Ecto neural progenitor cell (in vitro differentiated cells): ENCODE data around the gene CCDC144A.
"Not testable (repeated sequence)": the region's sequence is repeated elsewhere in the genome, so short reads cannot be mapped to it uniquely, and the experiment has no call there.

Experiments used
- DNase-seq: peaks from one replicate; pipeline ENCODE4 v3.0.0-alpha.2; 2018; ENCODE audit warnings: low spot score

The CCDC144A gene

DNA sequence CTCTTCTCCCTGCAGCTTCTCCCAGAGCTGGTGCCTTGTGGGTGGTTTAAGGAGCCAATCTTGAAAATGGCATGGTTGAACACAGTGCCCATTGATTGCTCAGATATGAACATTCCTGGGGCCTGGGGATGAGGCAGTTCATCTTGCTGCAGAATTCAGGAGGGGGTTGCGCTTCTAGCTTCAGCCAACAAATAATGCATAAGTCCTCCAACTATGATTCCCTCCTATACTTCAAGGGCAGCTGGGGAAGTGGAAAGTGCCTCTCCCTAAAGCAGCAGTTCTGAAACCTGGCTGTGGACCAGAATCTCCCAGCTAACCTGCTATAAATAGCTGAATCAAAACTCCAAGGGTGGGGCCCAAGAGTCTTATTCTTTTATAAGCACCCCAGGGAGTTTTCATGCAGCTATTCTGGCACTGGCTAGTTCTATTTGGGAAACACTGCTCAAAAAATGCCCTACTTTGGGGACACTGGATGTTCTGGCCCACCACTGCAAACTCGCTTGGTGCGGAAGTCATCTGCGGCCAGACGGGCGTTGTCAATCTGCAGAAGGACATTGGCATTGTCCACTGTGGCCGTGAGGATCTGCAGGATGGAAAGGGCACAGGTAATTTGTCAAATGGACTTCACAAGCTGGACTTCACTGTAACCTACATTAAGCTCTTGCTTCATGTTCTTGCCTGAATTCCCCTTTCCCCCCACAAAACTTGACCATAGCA is 130.3 kb downstream of the CCDC144A start:
- DNase-seq: peak; percentile 48

GRCh38 chr17:16820979-16821543 is 131.0 kb downstream of the CCDC144A start:
- DNase-seq: peak; percentile 47

- DNase-seq: not testable (repeated sequence)
Observed at GRCh38 chr17:16822133-16822532, 132.1 kb downstream of the CCDC144A start.

- not testable (repeated sequence) for DNase-seq
Observed at GRCh38 chr17:16823768-16824406, 133.8 kb downstream of the CCDC144A start.
